ENCODE measurements around the gene LRPAP1. TPM values are rescaled to one million over a fixed set of nuclear protein-coding genes. Genes with fewer than 3 reads are reported as not detected.

The LRPAP1 gene
- total and polyA plus RNA-seq, 10 of the 15 experiments (the other 5 are each of a cell fraction or from before 2014, with no cell fraction given), result 1.0 to 100 (median 51.1) TPM

DNA sequence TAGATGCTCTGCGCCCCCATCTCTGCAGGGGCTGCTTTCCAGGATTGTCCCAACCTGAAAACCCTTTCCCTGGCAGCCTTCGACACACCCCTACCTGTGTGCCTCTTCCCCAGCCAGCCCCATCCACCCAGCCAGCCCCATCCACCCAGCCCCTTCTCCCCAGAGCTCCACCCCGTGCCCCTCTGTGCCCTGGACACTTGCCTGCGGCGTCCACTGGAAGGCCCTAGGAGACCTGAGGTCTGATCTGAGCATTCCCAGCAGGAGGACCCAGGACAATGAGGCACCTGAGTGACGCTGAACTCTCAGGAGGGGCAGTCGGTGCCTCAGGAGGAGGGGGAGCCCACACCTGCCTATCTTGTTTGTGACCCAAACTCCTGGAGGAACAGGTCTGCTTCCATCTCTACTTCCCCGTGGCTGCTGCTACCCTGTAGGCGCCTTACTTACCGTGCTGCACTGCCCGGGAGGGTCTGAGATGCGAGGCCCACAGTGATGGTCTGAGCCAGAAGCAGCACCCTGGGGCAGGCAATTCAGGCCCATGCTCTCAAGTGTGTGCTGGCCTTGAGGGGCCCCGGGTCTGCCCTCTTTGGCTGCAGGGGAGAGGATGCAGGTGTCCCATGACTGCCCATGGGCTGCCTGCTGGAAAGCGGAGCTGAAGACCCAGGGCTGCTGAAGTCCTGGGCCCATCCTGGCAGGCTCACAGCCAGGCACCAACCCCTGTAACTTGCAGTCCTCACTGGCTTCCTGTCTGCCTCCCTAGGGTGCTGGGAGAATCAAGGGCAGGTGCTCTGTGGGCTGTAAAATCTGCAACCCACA is 4.9 kb downstream of the LRPAP1 start:
- no peak overlapping the region for H3K27ac ChIP-seq (ENCODE audit: control insufficient read depth, insufficient read depth)
- 95% methylated on average over 14 of the region's 14 CpGs for WGBS (ENCODE audit: insufficient coverage, insufficient replicate concordance, low lambda C conversion rate, missing lambda C conversion rate)
- ChIA-PET SMC1A (ENCODE audit: uncharacterized antibody, unreplicated experiment) (no interaction called here), CTCF (interaction anchor here (0.6 kb wide), 1 partner anchor 52 kb away, joined by 3 read pairs; no protein-coding TSS in a partner anchor), RAD21 (ENCODE audit: unreplicated experiment) (no interaction called here), POLR2A (no interaction called here)
- intact Hi-C loops (cut with micrococcal nuclease; ENCODE audit: unreplicated experiment) (no loop called here), in situ Hi-C loops (cut with MboI) (no loop called here)
- no peaks in the 10 kb centered on the region for H3K27me3 ChIP-seq (replicated peaks in 1 of 2; ENCODE audit: control insufficient read depth in 2 of 2, insufficient read depth in 2 of 2, low read length in 1 of 2)
- H3K36me3 ChIP-seq (ENCODE audit: control insufficient read depth in 2 of 2, insufficient read depth in 2 of 2, low read length in 1 of 2), result peaks cover 3 to 12% of the 10 kb centered on the region in 2 experiments; a peak in 3 of 4 replicates
- no TSS peak for BruUV-seq (replicated peaks)
- H3K4me3 ChIP-seq, result no peak overlapping the region
- FAIRE-seq (no peak), ATAC-seq (no peak), DNase-seq (ENCODE audit: low read depth, low spot score) (no peak)
- H3K4me1 ChIP-seq (ENCODE audit: control insufficient read depth, insufficient read depth, low read length), result peaks cover 13% of the 10 kb centered on the region
- peaks cover 4% of the 10 kb centered on the region; the same call in 1 of the 2 replicates for H4K20me1 ChIP-seq (ENCODE audit: control insufficient read depth, insufficient read depth)
- no peak overlapping the region for H3K9ac ChIP-seq (ENCODE audit: control insufficient read depth, insufficient read depth, low read length)
- no peak for TF ChIP-seq RFX5 (IDR thresholded peaks at IDR 0.05; ENCODE audit: low read depth, low read length)
- TF ChIP-seq NRF1 (conservative IDR thresholded peaks at IDR 0.05; ENCODE audit: low read depth, low read length), result no peak
- TF ChIP-seq CREM (IDR thresholded peaks at IDR 0.05; ENCODE audit: low read depth), result no peak
- no peak for TF ChIP-seq FOS (IDR thresholded peaks at IDR 0.05; ENCODE audit: borderline replicate concordance, extremely low read depth, insufficient read length)
- no peak for TF ChIP-seq YBX1 (IDR thresholded peaks at IDR 0.05)
- TF ChIP-seq, protein P1, sequence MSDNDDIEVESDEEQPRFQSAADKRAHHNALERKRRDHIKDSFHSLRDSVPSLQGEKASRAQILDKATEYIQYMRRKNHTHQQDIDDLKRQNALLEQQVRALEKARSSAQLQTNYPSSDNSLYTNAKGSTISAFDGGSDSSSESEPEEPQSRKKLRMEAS (IDR thresholded peaks at IDR 0.05; ENCODE audit: low read depth, low read length), result no peak
- TF ChIP-seq, protein P2, sequence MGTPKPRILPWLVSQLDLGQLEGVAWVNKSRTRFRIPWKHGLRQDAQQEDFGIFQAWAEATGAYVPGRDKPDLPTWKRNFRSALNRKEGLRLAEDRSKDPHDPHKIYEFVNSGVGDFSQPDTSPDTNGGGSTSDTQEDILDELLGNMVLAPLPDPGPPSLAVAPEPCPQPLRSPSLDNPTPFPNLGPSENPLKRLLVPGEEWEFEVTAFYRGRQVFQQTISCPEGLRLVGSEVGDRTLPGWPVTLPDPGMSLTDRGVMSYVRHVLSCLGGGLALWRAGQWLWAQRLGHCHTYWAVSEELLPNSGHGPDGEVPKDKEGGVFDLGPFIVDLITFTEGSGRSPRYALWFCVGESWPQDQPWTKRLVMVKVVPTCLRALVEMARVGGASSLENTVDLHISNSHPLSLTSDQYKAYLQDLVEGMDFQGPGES (IDR thresholded peaks at IDR 0.05), result no peak
- no peak overlapping the region for H3K4me2 ChIP-seq (ENCODE audit: control insufficient read depth, insufficient read depth)
- H3K79me2 ChIP-seq (ENCODE audit: control insufficient read depth, insufficient read depth, low read length), result peaks cover 18% of the 10 kb centered on the region
- H2AFZ ChIP-seq (ENCODE audit: control insufficient read depth, low read depth, low read length), result no peak overlapping the region
- no peaks in the 10 kb centered on the region for H3K9me3 ChIP-seq (replicated peaks; ENCODE audit: control insufficient read depth, insufficient read depth, low read length)

All from GM12878 (cell line).